Measurements from ENCODE around the gene TPCN1.
"Not testable (repeated sequence)": the region's sequence is repeated elsewhere in the genome, so short reads cannot be mapped to it uniquely, and the experiment has no call there.

Gene TPCN1

DNA sequence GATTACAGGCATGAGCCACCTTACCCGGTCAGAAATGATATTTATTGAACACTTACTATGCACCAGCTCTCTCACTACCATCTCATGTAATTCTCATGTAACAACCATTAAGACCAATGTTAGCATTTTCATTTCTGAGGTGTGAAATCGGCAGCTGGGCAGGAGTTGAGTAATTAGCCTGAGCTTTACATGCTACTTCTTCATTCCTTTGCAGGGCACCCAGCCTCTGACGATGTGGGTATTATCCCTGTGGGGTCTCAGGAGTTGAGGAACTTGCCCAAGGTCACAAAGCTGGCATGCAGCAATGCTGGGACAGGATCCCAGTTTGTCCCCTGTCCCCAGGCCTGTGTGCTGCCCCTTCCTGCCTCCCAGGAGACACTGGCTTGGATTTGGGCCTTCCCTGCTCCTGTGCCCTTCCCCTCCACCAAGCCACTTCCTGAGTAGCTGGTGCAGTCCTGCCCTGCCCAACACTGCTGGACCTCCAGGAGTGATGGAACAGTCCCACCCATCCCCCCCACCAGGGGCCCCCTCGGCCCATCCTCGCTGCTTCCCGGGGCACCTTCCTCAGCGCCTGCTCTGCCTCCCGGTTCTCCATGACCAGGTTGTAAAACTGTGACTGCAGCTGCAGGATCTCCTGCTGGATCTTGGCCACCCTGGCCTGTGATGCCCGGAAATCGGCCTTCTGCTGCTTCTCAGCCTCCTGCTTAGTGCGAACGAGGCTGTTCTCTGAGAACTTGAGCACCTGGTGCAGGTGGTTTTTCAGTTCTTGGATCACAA is 21.1 kb upstream of the TPCN1 start:
- H3K27me3 ChIP-seq (ENCODE audit: control insufficient read depth, insufficient read depth, low read length), result no peaks in the 10 kb centered on the region
- H3K36me3 ChIP-seq (ENCODE audit: control insufficient read depth, insufficient read depth, low read length), result no peaks in the 10 kb centered on the region
- no peak overlapping the region for H3K9ac ChIP-seq (ENCODE audit: low read depth, low read length)
- H3K9me3 ChIP-seq (ENCODE audit: control insufficient read depth, insufficient read depth, low read length), result no peaks in the 10 kb centered on the region
- no peak overlapping the region for H3K4me3 ChIP-seq (ENCODE audit: low read depth, low read length)
- H3K4me1 ChIP-seq (ENCODE audit: control insufficient read depth, insufficient read depth, low read length), result no peaks in the 10 kb centered on the region

DNA sequence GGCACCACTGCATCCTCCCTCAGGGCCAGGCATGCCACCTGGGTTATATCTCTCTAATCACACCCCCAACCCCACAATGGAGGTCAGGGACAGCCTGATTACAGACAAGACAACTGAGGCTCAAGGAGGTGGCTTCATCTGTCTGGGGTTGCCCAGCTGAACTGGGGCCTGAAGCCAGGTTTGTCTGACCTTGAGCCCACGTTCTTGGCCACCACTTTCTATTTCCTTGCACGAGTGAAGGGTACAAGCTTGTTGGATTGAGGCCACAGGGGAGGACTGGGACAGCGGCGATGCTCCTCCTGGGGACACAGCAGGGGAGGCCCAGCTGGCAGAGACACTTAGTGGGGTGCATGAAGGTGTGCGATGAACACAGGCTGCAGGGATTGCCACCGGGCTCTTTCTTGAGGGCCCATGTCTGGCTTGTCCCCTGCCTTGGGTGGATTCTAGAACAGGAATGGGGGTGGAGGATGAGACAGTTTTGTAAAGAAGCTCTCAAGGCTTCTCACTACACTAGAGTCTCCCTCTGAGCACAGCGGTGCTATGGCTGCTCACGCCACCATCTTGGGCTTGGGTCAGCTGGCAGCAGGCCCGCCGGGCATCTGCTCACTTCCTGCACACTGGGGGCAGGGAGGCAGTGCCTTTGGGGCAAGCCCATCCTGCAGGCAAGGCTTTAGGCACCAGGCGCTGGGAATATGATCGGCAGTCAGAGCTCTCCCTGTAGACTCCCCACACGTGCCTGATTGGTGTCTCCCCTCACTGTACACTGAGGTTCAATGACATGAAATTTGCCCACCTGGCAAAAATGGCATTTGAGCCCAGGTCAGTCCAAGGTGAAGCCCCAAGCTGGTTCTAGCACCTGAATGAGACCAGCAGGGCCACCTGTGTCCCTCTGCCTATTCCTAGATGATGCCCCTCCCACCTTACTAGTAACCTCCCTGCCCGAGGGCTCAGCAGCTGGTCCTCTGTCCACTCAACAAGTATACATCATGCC is 19.8 kb upstream of the TPCN1 start:
- Histone ChIP-seq H3K4me3 (ENCODE audit: low read depth, low read length) (no peak overlapping the region), H3K9me3 (ENCODE audit: control insufficient read depth, insufficient read depth, low read length) (no peaks in the 10 kb centered on the region), H3K36me3 (ENCODE audit: control insufficient read depth, insufficient read depth, low read length) (no peaks in the 10 kb centered on the region), H3K9ac (ENCODE audit: low read depth, low read length) (no peak overlapping the region), H3K27me3 (ENCODE audit: control insufficient read depth, insufficient read depth, low read length) (no peaks in the 10 kb centered on the region), H3K4me1 (ENCODE audit: control insufficient read depth, insufficient read depth, low read length) (no peaks in the 10 kb centered on the region)

DNA sequence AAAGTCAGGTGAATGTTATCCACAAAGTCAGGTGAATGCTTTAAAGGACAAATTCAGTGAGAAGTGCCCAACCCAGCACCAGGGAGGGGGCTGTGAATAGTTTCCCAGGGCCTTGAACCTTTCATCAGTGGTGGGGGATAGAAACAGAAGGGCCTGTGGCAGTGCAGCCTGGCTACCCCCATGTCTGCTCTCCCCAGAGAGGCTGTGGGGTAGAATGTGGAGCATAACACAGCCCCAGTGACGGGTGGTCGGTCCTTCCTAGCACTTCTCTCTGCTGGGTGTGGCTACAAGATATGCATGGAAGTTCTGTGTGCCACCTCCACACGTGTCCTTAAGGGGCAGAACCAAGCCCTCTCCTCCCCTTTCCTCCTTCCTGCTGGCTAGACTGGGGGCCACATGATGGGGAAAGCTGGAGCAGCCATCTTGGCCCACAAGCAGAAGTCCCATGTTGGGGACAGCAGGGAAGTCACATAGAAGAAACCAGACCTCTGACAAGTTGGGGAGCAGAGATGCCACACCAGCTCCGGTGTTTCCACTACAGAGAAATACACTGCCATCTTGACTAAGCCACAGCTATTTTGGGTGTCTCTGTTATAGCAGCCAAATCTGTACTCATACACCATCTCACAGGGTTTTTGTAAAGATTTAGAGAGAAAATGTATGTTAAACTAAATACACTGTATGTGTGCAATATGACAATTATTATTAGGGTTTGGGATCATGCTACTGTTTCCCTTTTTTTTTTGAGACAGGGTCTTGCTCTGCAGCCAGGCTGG is 18.8 kb upstream of the TPCN1 start:
- H3K36me3 ChIP-seq (ENCODE audit: control insufficient read depth, insufficient read depth, low read length), result no peaks in the 10 kb centered on the region
- no peak overlapping the region for H3K4me3 ChIP-seq (ENCODE audit: low read depth, low read length)
- no peaks in the 10 kb centered on the region for H3K4me1 ChIP-seq (ENCODE audit: control insufficient read depth, insufficient read depth, low read length)
- H3K9me3 ChIP-seq (ENCODE audit: control insufficient read depth, insufficient read depth, low read length), result no peaks in the 10 kb centered on the region
- H3K9ac ChIP-seq (ENCODE audit: low read depth, low read length), result no peak overlapping the region
- no peaks in the 10 kb centered on the region for H3K27me3 ChIP-seq (ENCODE audit: control insufficient read depth, insufficient read depth, low read length)

DNA sequence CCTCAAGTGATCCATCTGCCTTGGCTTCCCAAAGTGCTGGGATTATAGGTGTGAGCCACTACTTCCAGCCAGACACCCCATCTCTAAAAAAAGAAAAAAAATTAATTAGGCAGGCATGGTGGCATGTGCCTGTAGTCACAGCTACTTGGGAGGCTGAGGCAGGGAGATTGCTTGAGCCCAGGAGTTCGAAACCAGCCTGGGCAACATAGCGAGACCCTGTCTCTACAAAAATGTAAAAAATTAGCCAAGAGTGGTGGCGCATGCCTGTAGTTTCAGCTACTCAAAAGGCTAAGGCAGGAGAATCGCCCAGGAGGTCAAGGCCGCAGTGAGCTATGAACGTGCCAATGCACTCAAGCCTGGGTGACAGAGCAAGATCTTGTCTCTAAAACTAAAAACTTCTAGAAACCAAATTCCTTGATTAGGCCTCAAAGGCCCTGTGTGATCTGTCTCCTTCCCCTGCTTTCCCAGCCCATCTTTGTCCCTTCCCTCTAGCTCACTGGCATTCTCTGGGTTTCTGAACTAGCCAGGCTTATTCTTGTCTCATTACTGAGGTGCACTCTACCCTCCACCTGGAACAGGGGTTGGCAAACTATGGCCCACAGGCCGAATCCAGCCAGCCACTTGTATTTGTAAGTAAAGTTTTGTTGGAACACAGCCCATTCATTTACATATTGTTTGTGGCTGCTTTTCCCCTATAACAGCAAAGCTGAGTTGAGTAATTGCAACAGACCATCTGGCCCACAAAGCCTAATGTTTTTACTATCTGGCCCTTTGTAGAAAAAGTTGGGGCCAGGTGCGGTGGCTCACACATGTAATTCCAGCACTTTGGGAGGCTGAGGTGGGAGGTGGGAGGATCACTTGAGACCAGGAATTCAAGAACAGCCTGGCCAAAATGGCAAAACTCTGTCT is 17.2 kb upstream of the TPCN1 start:
- H3K4me3 ChIP-seq (ENCODE audit: low read depth, low read length), result no peak overlapping the region
- no peaks in the 10 kb centered on the region for H3K27me3 ChIP-seq (ENCODE audit: control insufficient read depth, insufficient read depth, low read length)
- no peak overlapping the region for H3K9ac ChIP-seq (ENCODE audit: low read depth, low read length)
- no peaks in the 10 kb centered on the region for H3K4me1 ChIP-seq (ENCODE audit: control insufficient read depth, insufficient read depth, low read length)
- H3K9me3 ChIP-seq (ENCODE audit: control insufficient read depth, insufficient read depth, low read length), result no peaks in the 10 kb centered on the region
- H3K36me3 ChIP-seq (ENCODE audit: control insufficient read depth, insufficient read depth, low read length), result no peaks in the 10 kb centered on the region

DNA sequence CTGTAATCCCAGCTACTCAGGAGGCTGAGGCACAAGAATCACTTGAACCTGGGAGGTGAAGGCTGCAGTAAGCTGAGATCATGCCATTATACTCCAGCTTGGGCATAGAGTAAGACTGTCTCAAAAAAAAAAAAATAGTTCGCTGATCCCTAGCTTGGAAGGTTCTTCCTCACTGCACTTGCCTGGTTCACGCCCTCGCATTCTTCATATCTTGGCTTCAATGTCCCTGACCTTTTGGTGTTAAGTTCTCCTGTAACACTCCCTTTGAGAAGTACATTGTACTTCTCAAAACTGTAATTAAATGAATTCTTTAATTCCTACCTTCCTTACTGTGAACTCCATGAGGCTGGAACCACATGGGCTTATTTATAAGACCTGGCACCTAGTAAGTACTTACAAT is 16.5 kb upstream of the TPCN1 start:
- Histone ChIP-seq H3K27me3 (ENCODE audit: control insufficient read depth, insufficient read depth, low read length) (no peaks in the 10 kb centered on the region), H3K9me3 (ENCODE audit: control insufficient read depth, insufficient read depth, low read length) (no peaks in the 10 kb centered on the region), H3K9ac (ENCODE audit: low read depth, low read length) (no peak overlapping the region), H3K36me3 (ENCODE audit: control insufficient read depth, insufficient read depth, low read length) (no peaks in the 10 kb centered on the region), H3K4me1 (ENCODE audit: control insufficient read depth, insufficient read depth, low read length) (no peaks in the 10 kb centered on the region), H3K4me3 (ENCODE audit: low read depth, low read length) (no peak overlapping the region)

DNA sequence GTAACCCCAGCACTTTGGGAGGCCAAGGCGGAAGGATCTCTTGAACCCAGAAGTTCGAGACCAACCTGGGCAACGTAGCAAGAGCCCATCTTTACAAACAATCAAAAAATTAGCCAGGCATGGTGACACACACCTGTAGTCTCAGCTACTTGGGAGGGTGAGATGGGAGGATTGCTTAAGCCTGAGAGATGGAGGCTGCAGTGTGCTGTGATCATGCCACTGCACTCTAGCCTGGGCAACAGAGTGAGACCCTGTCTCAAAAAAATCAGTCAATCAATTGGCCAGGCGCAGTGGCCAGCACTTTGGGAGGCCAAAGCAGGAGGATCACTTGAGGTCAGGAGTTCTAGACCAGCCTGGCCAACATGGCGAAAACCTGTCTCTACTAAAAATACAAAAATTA is 14.5 kb upstream of the TPCN1 start:
- H3K4me1 ChIP-seq (ENCODE audit: control insufficient read depth, insufficient read depth, low read length); H3K9ac ChIP-seq (ENCODE audit: low read depth, low read length); H3K27me3 ChIP-seq (ENCODE audit: control insufficient read depth, insufficient read depth, low read length); H3K36me3 ChIP-seq (ENCODE audit: control insufficient read depth, insufficient read depth, low read length); H3K9me3 ChIP-seq (ENCODE audit: control insufficient read depth, insufficient read depth, low read length); H3K4me3 ChIP-seq (ENCODE audit: low read depth, low read length): not testable (repeated sequence)

DNA sequence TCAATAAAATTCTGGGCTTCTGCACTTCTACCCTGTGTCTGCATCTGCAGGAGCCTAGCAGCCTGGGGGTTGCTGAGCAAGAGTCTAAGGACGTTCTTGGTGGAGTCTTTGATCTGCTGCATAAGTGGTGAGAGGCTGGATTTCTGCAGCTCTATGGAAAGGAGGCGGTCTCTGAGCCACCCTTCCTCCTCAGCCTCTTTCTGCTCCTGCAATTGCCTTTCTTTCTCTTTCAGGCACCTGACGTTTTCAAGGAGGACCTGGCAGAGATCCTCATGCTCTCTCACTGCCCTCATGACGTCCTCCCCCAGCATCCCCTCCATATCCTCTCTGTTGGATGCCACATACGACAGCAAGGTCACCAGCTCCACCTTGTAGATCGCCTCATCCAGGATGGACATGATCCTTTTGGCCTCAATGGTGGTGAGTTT is 13.6 kb upstream of the TPCN1 start:
- Histone ChIP-seq H3K9ac (ENCODE audit: low read depth, low read length) (no peak overlapping the region), H3K4me3 (ENCODE audit: low read depth, low read length) (no peak overlapping the region), H3K36me3 (ENCODE audit: control insufficient read depth, insufficient read depth, low read length) (no peaks in the 10 kb centered on the region), H3K9me3 (ENCODE audit: control insufficient read depth, insufficient read depth, low read length) (no peaks in the 10 kb centered on the region), H3K4me1 (ENCODE audit: control insufficient read depth, insufficient read depth, low read length) (no peaks in the 10 kb centered on the region), H3K27me3 (ENCODE audit: control insufficient read depth, insufficient read depth, low read length) (no peaks in the 10 kb centered on the region)

DNA sequence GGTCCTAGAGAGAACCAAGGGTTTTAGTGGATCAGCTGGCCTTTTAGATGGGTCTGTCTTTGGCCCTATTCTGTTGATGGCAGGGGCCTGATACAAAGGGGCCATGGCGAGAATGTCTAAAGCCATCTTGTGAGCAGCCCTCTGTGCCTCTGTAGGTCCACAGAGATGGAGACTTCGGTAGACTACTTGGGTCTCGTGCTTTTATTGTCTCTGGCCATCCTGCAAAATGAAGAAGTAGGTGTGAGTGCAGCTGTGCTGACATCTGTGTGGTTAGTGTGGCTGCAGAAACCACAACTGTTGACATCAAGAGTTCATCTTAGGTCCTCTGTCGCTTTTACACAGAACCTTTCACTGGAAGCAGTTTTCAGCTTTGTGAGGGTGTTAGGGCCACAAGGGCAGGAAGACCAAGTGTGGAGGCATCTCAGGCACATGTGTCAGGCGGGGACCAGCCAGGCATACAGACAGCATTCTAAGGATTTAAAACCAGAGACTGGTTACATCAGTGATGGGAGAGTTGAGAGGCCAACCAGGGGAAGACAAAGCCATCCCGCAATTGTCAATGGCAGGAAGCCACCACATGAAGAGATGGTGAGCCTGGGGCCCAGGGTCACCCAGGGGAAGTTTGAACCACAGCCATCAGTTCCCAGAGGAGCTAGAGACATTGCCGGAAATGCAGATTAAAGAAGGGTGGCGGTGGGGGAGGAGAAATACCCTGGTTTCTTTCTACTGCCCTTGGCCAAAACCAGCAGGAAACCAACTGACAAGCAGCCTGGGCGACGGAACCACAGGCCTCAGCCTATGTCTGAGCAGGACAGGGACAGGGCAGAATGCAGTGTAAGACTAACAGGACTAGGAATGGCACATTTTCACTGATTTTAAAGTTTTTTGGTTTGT is 13.0 kb upstream of the TPCN1 start:
- no peaks in the 10 kb centered on the region for H3K36me3 ChIP-seq (ENCODE audit: control insufficient read depth, insufficient read depth, low read length)
- H3K9me3 ChIP-seq (ENCODE audit: control insufficient read depth, insufficient read depth, low read length), result no peaks in the 10 kb centered on the region
- H3K27me3 ChIP-seq (ENCODE audit: control insufficient read depth, insufficient read depth, low read length), result no peaks in the 10 kb centered on the region
- no peak overlapping the region for H3K4me3 ChIP-seq (ENCODE audit: low read depth, low read length)
- no peaks in the 10 kb centered on the region for H3K4me1 ChIP-seq (ENCODE audit: control insufficient read depth, insufficient read depth, low read length)
- H3K9ac ChIP-seq (ENCODE audit: low read depth, low read length), result no peak overlapping the region

DNA sequence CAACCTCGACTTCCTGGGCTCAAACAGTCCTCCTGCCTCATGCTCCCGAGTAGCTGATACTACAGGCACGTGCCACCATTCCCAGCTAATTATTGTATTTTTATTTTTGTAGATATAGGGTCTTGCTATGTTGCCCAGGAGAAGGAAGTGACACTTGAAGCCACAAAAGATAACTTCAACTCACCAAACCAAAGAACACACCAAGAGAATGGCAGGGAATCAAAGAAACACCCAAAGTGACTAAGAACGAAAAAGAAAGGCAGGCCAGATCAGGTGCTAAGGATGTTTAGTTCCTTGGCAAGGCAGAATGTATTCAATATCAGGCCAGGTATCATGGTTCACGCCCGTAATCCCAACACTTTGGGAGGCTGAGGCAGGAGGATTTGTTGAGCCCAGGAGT is 10.1 kb upstream of the TPCN1 start:
- Histone ChIP-seq H3K27me3 (ENCODE audit: control insufficient read depth, insufficient read depth, low read length) (no peaks in the 10 kb centered on the region), H3K36me3 (ENCODE audit: control insufficient read depth, insufficient read depth, low read length) (no peaks in the 10 kb centered on the region), H3K9ac (ENCODE audit: low read depth, low read length) (no peak overlapping the region), H3K9me3 (ENCODE audit: control insufficient read depth, insufficient read depth, low read length) (no peaks in the 10 kb centered on the region), H3K4me3 (ENCODE audit: low read depth, low read length) (no peak overlapping the region), H3K4me1 (ENCODE audit: control insufficient read depth, insufficient read depth, low read length) (no peaks in the 10 kb centered on the region)

DNA sequence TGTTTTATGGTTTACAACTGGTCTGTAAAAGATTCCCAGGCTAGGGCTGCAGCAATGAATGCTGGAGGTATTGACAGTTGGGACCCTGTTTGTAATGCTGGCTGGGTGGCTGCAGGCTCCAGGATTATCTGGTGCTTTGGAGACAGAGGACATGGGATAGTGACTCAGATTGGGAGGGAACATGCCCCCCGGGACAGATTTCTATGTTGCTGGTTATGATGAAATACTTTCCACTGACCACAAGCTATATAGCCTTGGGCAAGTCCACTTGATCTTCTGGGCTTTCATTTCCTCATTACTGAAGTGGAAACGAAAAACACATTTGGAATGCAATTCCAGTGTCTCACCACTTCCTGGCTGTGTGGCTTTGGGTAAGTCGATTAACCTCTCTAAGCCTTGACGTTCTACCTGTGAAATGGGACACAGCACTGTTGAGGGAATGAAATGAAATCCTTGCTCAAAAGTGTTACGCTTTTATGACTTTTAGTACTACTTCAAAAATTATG is 6.3 kb upstream of the TPCN1 start:
- Histone ChIP-seq H3K9me3 (ENCODE audit: control insufficient read depth, insufficient read depth, low read length) (no peaks in the 10 kb centered on the region), H3K4me3 (ENCODE audit: low read depth, low read length) (no peak overlapping the region), H3K36me3 (ENCODE audit: control insufficient read depth, insufficient read depth, low read length) (no peaks in the 10 kb centered on the region), H3K9ac (ENCODE audit: low read depth, low read length) (no peak overlapping the region), H3K4me1 (ENCODE audit: control insufficient read depth, insufficient read depth, low read length) (no peaks in the 10 kb centered on the region), H3K27me3 (ENCODE audit: control insufficient read depth, insufficient read depth, low read length) (no peaks in the 10 kb centered on the region)
